ENCODE data around the gene YIPF6.

DNA sequence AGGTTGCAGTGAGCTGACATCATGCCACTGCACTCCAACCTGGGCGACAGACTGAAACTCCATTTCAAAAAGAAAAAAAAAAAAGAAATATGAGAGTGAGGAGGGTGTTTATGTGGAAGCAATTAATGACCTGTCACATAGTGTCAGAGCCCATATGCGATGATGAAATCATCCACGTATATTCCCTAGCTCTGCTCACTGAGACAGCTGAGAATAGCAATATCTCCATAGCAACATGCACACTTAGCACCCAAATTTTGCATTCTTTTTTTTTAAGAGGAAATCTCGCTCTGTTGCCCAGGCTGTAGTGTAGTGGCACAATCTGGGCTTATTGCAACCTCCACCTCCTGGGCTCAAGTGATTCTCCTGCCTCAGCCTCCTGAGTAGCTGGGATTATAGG lies 34.1 kb upstream of the YIPF6 start:
- TF ChIP-seq, protein P1, sequence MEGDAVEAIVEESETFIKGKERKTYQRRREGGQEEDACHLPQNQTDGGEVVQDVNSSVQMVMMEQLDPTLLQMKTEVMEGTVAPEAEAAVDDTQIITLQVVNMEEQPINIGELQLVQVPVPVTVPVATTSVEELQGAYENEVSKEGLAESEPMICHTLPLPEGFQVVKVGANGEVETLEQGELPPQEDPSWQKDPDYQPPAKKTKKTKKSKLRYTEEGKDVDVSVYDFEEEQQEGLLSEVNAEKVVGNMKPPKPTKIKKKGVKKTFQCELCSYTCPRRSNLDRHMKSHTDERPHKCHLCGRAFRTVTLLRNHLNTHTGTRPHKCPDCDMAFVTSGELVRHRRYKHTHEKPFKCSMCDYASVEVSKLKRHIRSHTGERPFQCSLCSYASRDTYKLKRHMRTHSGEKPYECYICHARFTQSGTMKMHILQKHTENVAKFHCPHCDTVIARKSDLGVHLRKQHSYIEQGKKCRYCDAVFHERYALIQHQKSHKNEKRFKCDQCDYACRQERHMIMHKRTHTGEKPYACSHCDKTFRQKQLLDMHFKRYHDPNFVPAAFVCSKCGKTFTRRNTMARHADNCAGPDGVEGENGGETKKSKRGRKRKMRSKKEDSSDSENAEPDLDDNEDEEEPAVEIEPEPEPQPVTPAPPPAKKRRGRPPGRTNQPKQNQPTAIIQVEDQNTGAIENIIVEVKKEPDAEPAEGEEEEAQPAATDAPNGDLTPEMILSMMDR (IDR thresholded peaks at IDR 0.05) = no peak
- no peak for TF ChIP-seq POLR2A (IDR thresholded peaks at IDR 0.05)

All from body of pancreas (tissue), 4 donors.